SKM-1 treated with dmso at 0.1 percent for 144 hours (cell line): Measurements from ENCODE around the gene ZBTB46.
"Not testable (repeated sequence)": the region's sequence is repeated elsewhere in the genome, so short reads cannot be mapped to it uniquely, and the experiment has no call there.

ENCODE experiments used
- DNase-seq: peaks from one replicate; lab custom pipeline; 2025; ENCODE audit not compliant: unreplicated experiment; lab: John Stamatoyannopoulos, UW

ZBTB46 gene

DNA sequence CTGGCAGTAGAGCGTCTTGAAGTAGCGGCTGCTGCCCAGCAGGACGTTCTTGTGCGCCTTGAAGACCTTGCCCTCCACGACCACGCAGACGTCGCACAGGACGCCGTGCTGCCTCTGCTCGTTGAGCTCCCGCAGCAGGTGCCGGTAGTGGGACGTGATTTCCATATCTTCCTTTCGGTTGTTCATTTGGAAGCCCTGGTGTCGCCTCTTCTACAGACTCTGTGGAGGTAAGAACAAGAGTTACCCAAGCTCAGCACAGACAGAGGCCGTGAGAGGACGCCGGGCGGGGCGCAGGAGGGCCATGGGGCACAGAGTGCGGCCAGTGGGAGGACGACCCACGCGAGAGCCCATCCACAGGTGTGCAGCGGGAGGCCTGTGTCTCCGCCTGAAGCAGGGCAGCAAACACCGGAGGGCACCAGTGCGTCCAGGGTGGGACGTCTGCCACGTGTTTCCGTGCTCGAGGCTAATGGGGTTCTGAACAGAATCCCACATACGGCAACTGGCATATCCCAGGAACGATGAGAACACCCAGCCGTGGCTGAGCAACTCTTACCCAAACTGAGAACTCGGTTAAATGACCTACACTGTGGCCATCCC lies 40.4 kb downstream of the ZBTB46 start:
- no peak for DNase-seq

DNA sequence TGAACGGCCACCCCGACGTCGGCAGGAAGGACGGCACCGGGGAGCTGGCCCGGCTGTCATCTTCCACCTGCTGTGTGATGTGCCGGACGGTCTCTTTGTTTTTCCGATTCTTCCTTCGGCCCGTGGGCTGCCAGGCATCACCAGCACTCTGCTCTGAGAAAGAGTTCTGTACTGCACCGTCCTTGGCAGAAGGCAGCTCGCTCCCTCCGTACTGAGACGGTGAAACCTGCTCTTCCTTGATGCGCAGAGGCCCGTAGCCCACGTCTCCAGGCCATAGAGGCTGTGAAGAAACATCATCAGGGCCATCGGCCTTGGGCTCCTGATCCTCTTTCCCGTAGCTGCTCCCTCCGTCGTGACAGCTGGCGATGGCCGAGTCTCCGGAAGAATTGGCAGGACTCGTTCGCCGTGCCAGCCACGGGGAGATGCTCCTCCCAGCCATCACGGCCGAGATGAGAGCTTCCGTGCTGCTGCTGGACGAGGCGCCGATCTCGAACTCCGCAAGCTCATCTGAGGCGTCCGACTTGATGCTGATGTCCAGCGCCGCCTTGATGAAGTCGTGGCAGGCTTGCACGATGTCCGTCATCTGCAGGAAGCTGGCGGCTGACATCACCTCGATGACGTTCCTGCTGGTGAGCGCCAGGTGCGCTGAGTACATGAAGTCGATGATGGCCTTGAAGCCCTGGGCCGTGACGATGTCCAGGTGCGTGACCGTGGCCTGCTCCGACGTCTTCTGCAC lies 41.1 kb downstream of the ZBTB46 start:
- DNase-seq = no peak

DNA sequence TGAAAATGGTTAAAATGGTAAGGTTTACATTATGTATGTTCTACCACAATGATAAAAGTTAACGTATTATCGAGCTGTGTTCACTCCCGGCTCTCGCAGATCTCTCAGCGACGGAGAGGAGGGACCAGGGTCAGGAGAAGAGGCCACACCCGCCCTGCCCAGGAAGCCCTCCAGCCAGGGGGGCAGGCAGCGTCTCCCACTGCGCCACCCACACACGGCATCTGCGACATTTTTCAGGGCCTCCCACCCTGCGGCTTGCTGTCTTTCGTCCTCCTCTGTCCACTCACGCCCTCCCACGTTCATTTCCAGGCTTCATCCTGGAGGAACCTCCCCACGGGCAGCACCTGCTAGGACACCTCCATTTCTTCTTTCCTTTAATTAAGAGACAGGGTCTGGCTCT lies 43.3 kb downstream of the ZBTB46 start:
- no peak for DNase-seq

DNA sequence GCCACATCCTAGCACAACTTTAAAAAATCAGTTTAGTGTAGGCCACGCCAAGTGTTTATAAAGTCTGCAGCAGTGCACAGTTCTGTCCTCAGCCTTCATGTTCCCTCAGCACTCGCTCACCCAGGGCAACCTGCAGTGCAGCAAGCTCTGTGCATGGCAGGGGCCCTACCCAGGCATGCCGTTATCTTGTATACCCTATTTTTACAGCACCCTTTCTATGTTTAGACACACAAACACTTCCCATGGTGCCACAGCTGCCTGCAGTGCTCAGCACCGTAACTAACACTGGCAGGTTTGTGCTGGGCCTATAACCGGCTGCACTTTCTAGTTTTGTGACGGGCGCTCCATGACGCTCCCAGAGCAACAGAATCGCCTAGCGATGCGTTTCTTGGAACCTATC lies 43.8 kb downstream of the ZBTB46 start:
- DNase-seq = no peak

DNA sequence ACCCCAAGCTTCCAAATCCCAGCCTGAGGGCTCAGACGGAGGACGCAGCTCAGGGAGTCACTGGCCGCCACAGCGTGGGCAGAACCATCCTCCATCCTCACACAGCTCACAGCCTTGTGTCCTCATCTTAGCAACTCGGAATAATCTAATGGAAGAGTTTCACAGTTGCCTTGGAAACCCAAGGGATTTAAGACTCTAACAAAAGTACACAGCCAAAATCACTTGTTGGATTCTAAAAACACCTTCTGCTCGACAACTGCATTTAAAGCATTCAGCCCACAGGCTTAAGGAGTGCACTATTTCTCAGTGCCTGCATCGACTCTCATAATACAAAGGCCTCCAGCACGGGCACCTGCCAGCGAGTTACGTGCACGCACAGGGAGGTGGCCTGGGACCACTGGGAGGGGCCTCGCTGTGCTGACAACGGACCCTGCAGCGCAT lies 45.4 kb downstream of the ZBTB46 start:
- no peak for DNase-seq

DNA sequence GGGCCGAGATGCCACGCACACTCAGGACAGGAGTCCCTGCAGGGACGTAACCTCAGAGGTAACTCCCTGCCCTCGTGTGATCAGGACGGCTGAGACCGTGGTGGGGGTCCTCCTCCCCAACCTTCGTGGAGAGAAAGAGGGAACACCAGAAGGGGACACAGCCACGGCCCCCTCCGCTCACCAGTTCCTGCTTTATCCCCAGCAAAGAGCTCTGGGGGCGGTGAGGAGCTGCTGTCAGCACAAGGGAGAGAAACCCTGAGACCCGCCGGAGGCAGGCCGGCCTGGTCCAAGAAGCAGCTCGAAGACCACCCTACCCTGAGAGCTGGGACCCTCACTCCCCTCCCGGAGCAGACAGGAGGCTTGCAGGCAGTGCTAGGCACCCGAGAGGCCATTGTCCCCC lies 47.1 kb downstream of the ZBTB46 start:
- no peak for DNase-seq

DNA sequence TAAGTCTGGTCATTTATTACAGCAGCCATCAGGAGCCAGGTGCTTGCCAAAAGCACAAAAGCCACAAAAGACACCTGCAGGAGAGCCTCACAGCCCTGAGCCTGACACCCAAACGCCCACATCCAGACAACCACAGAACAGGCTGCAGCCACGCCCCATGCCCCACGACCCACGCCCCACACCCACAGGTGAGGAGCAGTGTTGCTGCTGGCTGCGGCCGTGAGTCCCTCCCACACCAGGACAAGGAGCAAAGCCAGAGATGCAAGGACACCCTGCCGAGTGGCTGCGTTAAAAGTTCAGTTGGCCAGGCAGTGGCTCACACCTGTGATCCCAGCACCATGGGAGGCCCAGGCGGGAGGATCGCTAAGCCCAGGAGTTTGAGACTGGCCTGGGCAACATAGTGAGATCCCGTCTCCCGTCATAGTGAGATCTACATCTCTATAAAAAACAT lies 48.5 kb downstream of the ZBTB46 start:
- no peak for DNase-seq

DNA sequence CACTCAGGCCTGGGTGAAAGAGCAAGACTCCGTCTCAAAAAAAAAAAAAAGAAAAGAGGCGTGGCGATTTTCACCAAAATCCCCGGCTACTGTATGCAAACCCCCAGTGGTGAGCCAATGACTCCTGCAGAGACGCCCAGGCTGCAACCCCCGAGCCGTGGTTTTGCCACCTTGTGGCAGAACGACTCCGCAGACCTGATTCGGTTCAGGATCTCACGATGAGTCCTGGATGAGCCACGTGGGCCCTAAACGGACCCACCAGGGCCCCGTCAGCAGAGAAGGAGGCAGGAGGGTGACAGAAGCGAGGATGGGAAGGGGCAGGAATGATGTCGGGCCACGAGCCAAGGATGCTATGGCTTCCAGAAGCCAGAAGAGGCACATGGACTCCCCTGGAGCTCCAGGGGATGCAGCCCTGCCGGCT lies 49.0 kb downstream of the ZBTB46 start:
- DNase-seq = no peak

DNA sequence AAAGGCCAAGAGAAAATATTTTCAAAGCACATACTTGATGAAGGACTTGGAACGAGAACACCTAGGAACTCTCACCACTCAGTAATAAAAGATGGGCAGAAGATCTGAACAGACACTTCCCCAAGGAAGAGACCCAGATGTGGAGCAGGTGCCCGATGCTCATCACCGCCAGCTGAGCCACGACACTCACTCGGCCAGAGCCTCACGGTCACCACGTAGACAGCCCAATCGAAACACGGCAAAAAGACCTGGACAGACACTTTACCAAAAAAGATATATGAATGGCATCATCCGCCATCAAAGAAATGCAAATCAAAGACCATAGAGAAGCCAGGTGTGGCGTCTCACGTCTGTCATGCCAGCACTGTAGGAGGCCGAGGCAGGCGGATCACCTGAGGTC lies 49.9 kb downstream of the ZBTB46 start:
- DNase-seq = no peak

DNA sequence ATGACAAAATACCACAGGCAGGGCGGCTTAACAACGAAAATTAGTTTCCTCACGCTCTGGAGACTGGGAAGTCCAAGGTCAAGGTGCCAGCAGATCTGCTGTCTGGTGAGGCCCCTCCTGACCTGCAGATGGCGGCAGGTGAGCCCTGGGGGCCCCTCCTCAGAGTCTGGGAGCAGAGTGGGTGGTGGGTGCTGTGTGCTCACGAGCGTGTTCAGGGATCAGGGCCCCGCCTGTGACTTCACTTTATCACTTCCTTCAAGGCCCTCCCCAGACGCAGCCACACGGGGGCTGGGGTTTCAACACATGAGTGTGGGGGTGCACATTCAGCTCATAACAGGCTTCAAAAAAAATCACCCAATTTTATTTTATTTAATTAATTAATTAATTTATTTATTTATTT lies 52.2 kb downstream of the ZBTB46 start:
- DNase-seq = no peak

DNA sequence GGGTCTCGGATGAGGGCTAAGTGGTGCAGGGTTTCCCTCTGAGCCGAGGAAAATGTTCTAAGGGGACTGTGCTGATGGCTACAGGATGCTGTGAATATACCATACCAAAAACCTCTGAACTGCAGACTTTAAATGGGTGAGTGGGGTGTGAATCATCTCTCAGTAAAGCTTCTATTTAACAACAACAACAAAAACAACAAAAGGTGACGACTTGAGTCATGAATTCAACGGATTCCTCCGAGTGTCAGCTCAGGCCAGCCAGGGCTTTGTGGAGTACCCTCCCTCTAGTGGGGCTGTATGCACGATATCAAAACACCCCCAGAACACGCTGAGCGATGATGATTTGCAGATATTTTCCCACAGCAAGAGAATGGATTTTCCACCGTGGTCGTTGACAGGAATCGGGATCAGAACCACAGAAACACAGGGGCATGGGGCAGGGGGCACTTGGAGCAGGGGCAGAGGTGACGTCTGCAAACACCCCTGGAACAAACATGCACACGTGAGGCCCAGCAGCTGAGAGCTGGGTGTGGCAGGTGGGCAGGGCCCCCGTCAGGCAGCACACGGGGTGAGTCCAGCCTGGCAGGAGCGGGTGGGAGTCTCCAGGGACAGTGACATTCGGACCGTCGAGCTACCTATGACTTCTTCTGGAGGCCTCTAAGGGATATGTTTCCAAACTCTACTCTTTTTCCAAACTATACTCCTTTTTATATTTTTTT lies 52.9 kb downstream of the ZBTB46 start:
- DNase-seq = no peak

DNA sequence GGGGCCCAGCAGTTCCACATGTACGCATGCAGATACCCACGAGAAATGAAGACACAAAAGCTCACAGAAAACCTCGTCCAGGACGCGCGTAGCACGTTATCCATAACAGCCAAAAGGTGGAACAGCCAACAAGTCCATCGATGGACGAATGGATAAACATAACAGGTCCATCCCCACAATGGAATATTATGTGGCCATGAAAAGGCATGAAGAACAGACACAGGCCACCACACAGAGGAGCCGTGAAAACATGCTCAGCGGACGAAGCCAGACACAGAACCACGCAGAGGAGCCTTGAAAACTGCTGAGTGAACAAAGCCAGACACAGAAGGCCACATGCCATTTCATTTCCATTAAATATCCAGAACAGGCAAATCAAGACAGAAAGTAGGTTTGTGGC lies 53.5 kb downstream of the ZBTB46 start:
- no peak for DNase-seq

DNA sequence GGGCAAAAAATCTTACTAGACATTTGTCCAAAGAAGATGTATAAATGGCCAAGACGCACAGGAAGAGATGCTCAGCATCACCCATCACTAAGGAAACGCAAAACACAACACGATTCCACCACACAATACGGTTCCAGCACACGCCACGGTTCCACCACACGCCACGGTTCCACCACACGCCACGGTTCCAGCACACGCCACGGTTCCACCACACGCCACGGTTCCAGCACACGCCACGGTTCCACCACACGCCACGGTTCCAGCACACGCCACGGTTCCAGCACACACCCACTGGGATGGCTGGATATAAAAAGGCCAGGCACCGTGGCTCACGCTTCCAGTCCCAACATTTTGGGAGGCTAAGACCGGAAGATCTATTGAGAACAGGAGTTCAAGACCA lies 54.2 kb downstream of the ZBTB46 start:
- not testable (repeated sequence) for DNase-seq

DNA sequence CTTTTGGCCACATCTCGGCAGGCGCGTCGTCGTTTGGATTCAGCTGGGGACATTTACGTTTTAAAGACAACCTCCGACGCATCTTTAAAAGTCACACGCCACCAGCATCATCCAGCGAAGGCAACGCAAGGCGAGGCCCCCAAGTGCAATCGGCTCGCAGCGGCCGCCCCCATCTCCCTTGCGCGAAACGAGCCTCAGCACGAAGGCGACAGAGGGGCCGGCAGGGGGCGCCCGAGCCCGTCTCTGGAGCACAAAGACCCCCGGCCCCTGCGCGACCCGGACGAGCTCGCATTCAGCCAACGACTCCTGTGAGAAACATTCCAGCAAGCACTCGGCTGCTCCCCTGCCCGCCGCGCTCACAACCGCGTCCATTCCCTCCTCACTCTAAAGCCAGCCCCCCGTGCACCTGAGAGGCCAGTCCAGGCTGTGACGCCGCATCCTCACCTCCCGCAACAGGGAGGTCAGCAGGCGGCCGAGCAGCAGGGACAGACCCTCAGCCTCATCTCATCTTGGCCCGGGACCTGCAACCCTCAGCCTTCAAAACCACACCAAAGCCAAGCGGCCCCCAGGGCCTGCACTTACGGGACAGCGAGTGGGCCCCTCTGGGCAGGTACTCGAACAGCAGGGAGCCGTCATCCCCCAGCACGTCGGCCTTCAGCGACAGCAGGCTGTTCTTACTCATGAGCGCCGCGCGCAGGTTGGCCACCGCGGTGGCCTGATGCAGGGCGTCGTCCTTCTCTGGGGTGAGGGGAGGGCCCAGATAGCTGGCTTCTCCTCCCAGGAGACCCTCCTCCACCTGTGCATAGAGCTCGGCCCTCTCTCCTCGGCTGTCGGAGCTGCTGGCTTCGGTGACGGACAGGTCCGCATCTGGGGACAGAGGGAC lies 55.7 kb downstream of the ZBTB46 start:
- DNase-seq = peak; percentile 12

DNA sequence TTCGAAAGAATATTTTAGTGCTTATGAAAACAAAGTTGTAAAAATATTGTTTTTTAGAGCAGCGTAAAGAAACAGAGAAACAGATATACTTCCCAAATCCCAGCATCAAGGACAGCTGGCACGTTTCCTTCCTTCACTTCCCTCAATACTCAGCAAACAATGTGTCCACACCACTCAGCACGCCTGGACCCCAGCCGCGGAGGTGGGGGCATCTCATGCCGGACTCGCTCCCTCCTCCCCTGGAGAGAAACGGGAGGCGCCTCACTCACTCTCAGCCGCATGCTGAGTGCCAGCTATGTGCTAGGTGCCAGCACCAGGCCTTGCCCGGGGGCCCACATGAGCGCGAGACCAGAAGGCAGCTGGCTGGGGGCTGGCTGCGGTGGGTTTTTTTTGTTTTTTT lies 56.8 kb downstream of the ZBTB46 start:
- DNase-seq = no peak

DNA sequence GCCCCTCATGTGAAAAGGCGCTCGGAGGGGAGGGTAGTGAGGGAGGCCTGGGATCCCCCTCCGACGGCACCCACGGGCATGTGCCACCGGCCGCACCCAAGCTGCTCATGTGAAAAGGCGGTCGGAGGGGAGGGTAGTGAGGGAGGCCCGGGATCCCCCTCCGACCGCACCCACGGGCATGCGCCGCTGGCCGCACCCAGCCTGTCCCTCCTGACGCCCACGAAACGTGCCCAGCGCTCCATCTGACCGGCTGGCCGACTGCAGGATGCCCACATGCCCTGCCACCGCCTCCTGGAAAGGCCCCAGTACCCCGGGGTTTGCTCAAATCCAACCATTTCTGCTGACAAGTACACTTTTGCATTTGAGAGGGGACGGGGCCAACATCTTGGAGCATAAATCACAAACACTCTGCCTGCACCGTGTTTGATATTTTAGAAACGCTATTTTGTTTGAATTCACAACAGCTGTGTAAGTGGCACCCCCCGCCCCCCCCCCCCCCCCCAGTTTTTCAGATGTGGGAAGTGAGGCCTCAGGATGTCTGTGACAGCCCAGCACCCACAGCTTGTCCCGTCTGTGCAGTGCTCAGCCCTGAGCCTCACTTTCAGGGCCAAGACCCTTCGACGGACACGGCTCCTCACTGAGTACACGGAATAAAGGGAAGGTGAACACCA lies 57.4 kb downstream of the ZBTB46 start:
- DNase-seq = no peak

DNA sequence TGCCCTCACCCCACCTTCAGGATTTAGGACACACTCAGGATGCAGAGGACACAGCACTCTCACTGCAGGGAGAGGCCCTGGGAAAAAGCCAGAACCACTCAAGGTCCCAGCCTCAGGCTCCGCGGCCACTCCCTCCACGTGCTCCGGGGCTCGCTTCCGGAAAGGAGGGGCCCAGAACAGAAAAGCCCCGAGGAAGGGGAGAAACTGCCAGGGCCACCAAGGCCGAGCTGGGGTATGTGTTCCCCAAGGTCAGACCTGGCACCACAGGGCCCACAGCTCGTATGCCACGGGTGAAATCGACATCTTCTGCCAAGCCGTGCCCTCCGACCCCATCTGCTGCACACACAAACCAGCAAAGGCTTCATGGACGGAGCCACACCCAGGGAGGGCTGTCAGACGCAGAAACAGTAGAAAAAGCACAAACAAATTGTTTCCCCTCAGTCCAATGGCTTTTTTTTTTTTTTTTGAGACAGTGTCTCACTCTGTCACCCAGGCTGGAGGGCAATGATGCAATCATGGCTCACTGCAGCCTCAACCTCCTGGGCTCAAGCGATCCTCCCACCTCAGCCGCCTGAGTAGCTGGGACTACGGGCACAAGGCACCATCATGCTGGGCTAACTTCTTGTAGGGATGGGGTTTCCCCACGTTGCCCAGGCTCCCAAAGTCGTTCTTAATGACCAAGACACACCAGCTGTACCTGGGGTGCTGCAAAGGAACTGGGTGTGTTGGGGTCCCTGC lies 58.1 kb downstream of the ZBTB46 start:
- DNase-seq = no peak

DNA sequence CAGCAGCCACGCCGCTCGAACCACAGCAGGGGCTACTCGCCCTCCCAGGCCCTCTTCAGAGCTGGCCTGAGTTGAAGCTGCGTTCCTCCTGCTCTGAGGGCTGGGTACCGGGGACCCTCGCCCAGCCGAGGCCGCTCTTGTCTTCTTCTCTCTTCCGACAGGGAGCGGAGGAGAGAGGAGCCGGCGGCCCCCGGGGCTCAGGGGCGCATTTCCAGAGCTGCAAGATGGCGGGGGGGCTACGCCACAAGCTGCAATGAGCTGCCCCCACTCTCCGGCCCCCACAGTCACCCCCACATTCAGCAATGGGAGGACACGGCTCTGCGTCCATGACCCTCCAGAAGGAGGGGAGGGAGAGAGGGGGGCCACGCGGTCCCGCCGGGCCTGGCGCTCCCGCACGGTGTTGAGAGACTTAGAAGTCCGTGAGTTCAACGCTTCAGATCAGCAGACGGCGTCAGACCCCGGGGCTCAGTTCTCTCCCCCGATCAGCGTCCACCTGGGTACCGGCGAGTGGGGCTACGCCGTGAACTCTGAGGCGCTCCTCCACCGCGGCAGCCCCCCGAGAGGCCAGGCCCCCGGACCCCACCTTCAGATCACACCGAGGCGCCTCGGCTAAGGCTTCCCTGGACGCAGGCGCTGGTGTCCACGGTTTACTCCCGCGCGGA lies 59.9 kb downstream of the ZBTB46 start:
- DNase-seq = no peak

DNA sequence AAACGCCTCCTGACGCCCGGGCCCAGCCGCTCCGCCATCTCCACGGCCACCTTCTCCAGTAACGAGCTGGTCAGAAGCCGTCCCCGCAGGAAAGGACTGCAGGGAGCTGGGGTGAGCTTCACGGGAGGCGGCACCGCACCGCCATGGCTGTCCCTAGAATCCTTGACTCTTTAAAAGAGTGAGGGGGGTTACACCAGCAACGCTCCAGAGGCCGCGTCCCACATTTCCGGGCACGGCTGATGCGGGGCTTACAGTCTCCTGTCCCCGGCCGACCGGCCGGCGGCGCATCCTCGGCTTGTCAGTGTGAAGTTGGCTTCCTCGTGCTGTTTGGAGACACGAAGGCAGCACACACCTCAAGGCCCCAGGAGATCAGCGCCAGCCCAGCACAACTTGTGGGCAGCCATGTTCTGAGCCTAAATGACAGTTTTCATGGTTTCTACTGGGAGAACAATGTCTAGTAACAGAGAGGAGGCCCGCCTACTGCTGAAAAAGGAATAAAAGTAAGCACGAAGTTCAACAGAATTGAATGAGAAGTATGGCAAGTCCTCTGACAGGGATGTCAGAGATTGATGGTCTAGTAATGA lies 61.1 kb downstream of the ZBTB46 start:
- no peak for DNase-seq
